GM12872 (cell line): ENCODE data around the gene ENSA.

ENCODE experiments used
- CTCF ChIP-seq: IDR thresholded peaks from 3 replicates; pipeline ENCODE4 v1.5.1; 2011; ENCODE audit warnings: low read depth, mild to moderate bottlenecking, low read length, moderate library complexity; ENCODE audit not compliant: insufficient read depth

The ENSA gene

GRCh38 chr1:150649441-150650075, 20.1 kb upstream of the ENSA start:
- no peak for TF ChIP-seq CTCF

- TF ChIP-seq CTCF, result no peak
Measured at GRCh38 chr1:150642296-150642695, 12.9 kb upstream of the ENSA start.

- TF ChIP-seq CTCF, result no peak
Measured at GRCh38 chr1:150628766-150629114, 672 bp downstream of the ENSA start.

- TF ChIP-seq CTCF, result no peak
Measured at GRCh38 chr1:150627826-150628410, 1.5 kb downstream of the ENSA start.

GRCh38 chr1:150626150-150626549, 3.3 kb downstream of the ENSA start:
- TF ChIP-seq CTCF, result no peak

GRCh38 chr1:150622303-150622975, 7.0 kb downstream of the ENSA start:
- TF ChIP-seq CTCF, result no peak

- peak; percentile 74 for TF ChIP-seq CTCF
Measured at GRCh38 chr1:150621497-150622302, 7.7 kb downstream of the ENSA start.
